ENCODE data around the gene CREBBP. TPM values are rescaled to one million over a fixed set of nuclear protein-coding genes. Genes with fewer than 3 reads are reported as not detected.

Gene CREBBP
- polyA plus RNA-seq, 1 of the 3 experiments (the other 2 are of a cell fraction), result 5.7 TPM

DNA sequence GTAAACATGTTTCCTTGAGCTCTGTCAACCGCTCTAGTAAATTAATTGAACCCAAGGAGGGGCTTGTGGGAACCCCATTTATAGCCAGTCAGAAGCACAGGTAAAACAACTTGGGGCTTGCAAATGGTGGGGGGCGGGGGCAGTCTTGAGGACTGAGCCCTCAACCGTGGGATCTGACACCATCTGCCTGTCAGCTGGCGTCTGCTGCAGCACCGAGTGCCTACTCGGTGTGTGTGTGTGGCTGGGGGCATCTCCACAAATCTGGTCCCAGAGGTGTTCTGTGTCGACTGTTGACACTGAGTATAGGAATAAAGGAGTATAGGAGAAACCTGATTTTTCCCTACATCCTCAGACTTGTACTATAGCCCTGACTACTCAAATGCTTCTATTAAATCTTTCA, 20.6 kb downstream of the CREBBP start:
- Histone ChIP-seq H3K79me2 (ENCODE audit: insufficient read depth) (peaks cover 100% of the 10 kb centered on the region), H3K9ac (no peak overlapping the region), H2AFZ (ENCODE audit: low read depth) (no peak overlapping the region), H3K27ac (ENCODE audit: low read depth in 2 of 2, low read length in 1 of 2) (no peak overlapping the region), H3K36me3 (replicated peaks in 1 of 2; ENCODE audit: control insufficient read depth in 1 of 2, insufficient read depth in 2 of 2, low read length in 1 of 2) (no peaks in the 10 kb centered on the region), H3K9me2 (no peaks in the 10 kb centered on the region), H3F3A (replicated peaks; ENCODE audit: insufficient read depth) (peaks cover 6% of the 10 kb centered on the region), H4K20me1 (ENCODE audit: insufficient read depth) (peaks cover 100% of the 10 kb centered on the region), H3K4me1 (ENCODE audit: control insufficient read depth in 1 of 2, insufficient read depth in 2 of 2, low read depth in 1 of 2, low read length in 1 of 2) (peaks cover 21 to 25% of the 10 kb centered on the region in 2 experiments; a peak in 2 of 4 replicates), H3K9me3 (no peaks in the 10 kb centered on the region), H3K27me3 (ENCODE audit: insufficient read depth) (no peaks in the 10 kb centered on the region), H3K4me3 (ENCODE audit: low read depth in 2 of 2, low read length in 1 of 2) (no peak overlapping the region), H3K4me2 (no peak overlapping the region)
- WGBS (ENCODE audit: low lambda C conversion rate), result 97% methylated on average over 5 of the region's 7 CpGs
- ChIA-PET POLR2A (no interaction called here), CTCF (interaction anchor here (1.2 kb wide), 1 partner anchor 18 kb away, joined by 4 read pairs; no protein-coding TSS in a partner anchor)
- DNase-seq, result no peak
- TF ChIP-seq MXI1 (IDR thresholded peaks at IDR 0.05; ENCODE audit: low read depth, low read length) (no peak), RFX5 (IDR thresholded peaks at IDR 0.05; ENCODE audit: low read length) (no peak)

DNA sequence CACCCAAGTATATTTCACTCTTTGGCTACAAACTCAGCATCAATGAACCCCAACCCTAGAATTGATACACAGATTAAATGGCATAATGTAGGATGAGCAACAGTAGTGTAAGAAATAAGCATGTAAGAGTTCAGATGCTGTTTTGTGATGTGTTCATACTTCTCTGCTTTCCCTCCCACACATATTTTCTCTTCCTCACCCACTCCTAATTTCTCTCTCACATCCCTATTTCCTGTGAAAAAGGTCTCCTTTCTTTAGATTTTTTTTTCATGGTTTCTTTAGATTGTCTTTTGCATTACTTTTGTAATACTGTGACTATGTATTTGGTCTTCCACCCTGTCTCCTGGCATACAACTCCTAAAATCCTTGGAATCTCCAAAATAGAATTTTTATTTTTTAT, 21.7 kb downstream of the CREBBP start:
- Histone ChIP-seq H3K27ac (ENCODE audit: low read depth in 2 of 2, low read length in 1 of 2) (no peak overlapping the region), H3K4me3 (ENCODE audit: low read depth in 2 of 2, low read length in 1 of 2) (no peak overlapping the region), H3K9me3 (no peaks in the 10 kb centered on the region), H3F3A (replicated peaks; ENCODE audit: insufficient read depth) (peaks cover 6% of the 10 kb centered on the region), H2AFZ (ENCODE audit: low read depth) (no peak overlapping the region), H3K27me3 (ENCODE audit: insufficient read depth) (no peaks in the 10 kb centered on the region), H3K79me2 (ENCODE audit: insufficient read depth) (peaks cover 100% of the 10 kb centered on the region), H3K9ac (no peak overlapping the region), H3K9me2 (no peaks in the 10 kb centered on the region), H3K4me1 (ENCODE audit: control insufficient read depth in 1 of 2, insufficient read depth in 2 of 2, low read depth in 1 of 2, low read length in 1 of 2) (peaks cover 20 to 25% of the 10 kb centered on the region in 2 experiments; a peak in 2 of 4 replicates), H3K36me3 (replicated peaks in 1 of 2; ENCODE audit: control insufficient read depth in 1 of 2, insufficient read depth in 2 of 2, low read length in 1 of 2) (no peaks in the 10 kb centered on the region), H3K4me2 (no peak overlapping the region), H4K20me1 (ENCODE audit: insufficient read depth) (peaks cover 100% of the 10 kb centered on the region)
- CTCF ChIA-PET, result no interaction called here
- TF ChIP-seq, protein P1, sequence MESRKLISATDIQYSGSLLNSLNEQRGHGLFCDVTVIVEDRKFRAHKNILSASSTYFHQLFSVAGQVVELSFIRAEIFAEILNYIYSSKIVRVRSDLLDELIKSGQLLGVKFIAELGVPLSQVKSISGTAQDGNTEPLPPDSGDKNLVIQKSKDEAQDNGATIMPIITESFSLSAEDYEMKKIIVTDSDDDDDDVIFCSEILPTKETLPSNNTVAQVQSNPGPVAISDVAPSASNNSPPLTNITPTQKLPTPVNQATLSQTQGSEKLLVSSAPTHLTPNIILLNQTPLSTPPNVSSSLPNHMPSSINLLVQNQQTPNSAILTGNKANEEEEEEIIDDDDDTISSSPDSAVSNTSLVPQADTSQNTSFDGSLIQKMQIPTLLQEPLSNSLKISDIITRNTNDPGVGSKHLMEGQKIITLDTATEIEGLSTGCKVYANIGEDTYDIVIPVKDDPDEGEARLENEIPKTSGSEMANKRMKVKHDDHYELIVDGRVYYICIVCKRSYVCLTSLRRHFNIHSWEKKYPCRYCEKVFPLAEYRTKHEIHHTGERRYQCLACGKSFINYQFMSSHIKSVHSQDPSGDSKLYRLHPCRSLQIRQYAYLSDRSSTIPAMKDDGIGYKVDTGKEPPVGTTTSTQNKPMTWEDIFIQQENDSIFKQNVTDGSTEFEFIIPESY (IDR thresholded peaks at IDR 0.05; ENCODE audit: borderline replicate concordance, low read depth), result no peak
- no peak for TF ChIP-seq CTCF (IDR thresholded peaks at IDR 0.05)
- TF ChIP-seq CHD2 (IDR thresholded peaks at IDR 0.05; ENCODE audit: low read length, partially characterized antibody), result no peak
- no peak for TF ChIP-seq EP300 (IDR thresholded peaks at IDR 0.05; ENCODE audit: borderline replicate concordance in 1 of 2, low read depth in 1 of 2, low read length in 1 of 2)
- POLR2A ChIA-PET, result no interaction called here
- no peak for DNase-seq
